Suprapubic skin (tissue), 3 donors: ENCODE data around the gene CCR4.

Experiments used
- CTCF ChIP-seq, 2 donors: fragments of 200-600 bp in 1 of 2; fragments of 450-650 bp in 1 of 2; sonication (generic) in 1 of 2; IDR thresholded peaks; one replicate each; pipeline ENCODE4 v1.5.1; 2016 to 2019; ENCODE audit warnings: antibody characterized with exemption in 2 of 2, mild to moderate bottlenecking in 1 of 2, moderate library complexity in 1 of 2
- EP300 ChIP-seq: sonication (generic); formaldehyde crosslinking; IDR thresholded peaks from one replicate; pipeline ENCODE4 v1.6.1; 2017; ENCODE audit warnings: antibody characterized with exemption
- POLR2A ChIP-seq, 2 donors: fragments of 450-650 bp; IDR thresholded peaks; one replicate each; pipeline ENCODE4 v1.6.1; 2017; ENCODE audit warnings: antibody characterized with exemption in 2 of 2, mild to moderate bottlenecking in 2 of 2, moderate library complexity in 2 of 2

GRCh38 chr3:32960404-32961170, 9.1 kb downstream of the CCR4 start:
- TF ChIP-seq CTCF (IDR thresholded peaks at IDR 0.05) = no peak
- TF ChIP-seq POLR2A (IDR thresholded peaks at IDR 0.05) = no peak
- no peak for TF ChIP-seq EP300
